Mucosa of gallbladder (tissue), 1 donor: ENCODE data around the gene CKB. TPM values are rescaled to one million over a fixed set of nuclear protein-coding genes. Genes with fewer than 3 reads are reported as not detected.

Experiments used
- DNase-seq: peaks from one replicate; pipeline ENCODE4 v3.0.0-alpha.2; 2020; ENCODE audit warnings: low spot score
- total RNA-seq: library from RNA; stranded (reverse); gene quantifications from one replicate; pipeline ENCODE4 v1.2.1, GENCODE V29; 2021
- donor health status: DM: no; HTN: no; CAD: no.

Gene CKB
- total RNA-seq, 1 donor from 2014 or later: 424 TPM

DNA sequence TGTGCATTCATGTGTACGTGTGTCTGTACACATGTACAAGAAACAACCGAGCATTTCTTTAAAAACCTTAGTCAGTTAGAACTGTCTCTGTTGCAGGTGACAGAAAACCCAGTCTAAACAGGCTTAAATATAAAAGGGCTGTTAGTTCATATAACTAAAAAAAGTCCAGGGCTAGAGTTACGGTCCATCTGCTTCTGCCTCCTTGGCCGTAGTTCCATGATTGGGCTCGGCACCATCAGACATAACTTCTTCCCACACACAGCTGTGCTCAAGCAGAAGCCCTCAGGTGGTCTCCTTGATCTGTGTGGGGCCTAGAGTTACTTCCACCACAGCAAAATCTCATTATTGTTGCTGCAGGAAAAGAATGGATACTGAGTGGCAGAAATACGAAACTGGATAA lies 34.6 kb downstream of the CKB start:
- DNase-seq: no peak

GRCh38 chr14:103485504-103485903 lies 37.1 kb downstream of the CKB start:
- no peak for DNase-seq

DNA sequence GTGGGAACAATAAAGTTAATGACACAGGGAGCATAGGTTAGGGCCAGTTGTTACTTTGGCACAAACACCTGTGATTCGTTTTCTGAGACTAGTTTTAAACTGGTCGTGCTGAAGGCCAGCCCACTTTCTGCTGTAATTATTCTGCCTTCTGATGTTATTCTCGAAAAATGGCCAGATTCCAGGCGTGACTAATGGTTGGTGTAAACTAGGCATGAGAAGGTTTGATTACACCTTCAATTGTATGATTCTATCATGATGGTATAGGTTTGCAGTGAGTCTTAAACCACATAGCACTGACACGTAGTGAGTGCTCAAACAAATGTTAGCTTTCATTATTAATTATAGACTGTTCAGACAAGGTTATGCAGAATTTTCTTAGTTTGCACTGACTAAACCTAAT lies 39.0 kb downstream of the CKB start:
- no peak for DNase-seq

DNA sequence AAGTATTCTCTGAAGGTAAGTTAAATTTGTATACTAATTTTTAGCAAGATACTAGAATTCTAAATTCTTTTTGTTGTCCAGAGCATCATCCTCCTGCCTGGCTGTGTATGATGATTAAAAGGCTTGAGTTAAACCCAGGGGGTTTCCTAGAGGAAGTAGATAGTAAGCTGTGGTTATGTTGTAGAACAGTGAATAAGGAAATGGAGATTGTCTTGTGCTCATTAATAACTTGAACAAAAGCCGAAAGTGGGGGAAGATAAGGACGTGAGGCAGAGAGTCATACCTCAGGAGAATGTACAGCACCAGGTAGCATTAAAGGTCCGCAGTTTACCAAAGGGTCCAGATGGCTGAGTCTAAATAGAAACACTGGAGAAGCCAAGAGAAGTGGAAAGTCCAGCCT lies 42.0 kb downstream of the CKB start:
- DNase-seq: no peak

- DNase-seq: no peak
Observed at GRCh38 chr14:103476631-103477030, 46.0 kb downstream of the CKB start.

- no peak for DNase-seq
Observed at GRCh38 chr14:103476065-103476464, 46.6 kb downstream of the CKB start.

GRCh38 chr14:103474893-103475292 lies 47.7 kb downstream of the CKB start:
- DNase-seq: no peak

DNA sequence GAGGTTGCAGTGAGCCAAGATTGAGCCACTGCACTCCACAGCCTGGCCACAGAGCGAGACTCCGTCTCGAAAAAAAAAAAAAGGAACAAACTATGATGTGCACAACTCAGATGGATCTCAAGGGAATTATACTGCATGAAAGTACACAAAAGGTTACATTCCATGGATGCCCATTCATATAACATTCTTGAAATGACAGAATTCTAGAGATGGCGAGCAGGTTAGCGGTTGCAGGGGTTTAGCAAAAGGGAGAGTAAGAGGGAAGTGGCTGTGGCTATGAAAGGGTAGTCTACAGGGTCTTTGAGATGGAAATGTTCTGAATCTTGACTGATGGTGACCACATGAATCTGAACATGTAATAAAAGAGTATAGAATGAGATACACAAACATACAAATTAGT lies 49.7 kb downstream of the CKB start:
- DNase-seq: no peak

Other genes starting within 250 kb of the CKB start
- gene EIF5, start 188.6 kb downstream of the CKB start, total RNA-seq: 265 TPM
- 72.3 TPM for gene MARK3, start 137.4 kb downstream of the CKB start, total RNA-seq
- gene TRMT61A, start 6.4 kb upstream of the CKB start, total RNA-seq: 13.5 TPM
- gene BAG5, start 39.8 kb upstream of the CKB start, total RNA-seq: 24.2 TPM
- 33.7 TPM for gene COA8, start 40.1 kb upstream of the CKB start, total RNA-seq
- 171 TPM for gene KLC1, start 106.4 kb upstream of the CKB start, total RNA-seq
- gene XRCC3, start 192.6 kb upstream of the CKB start, total RNA-seq: 8.5 TPM
- 94.0 TPM for gene ZFYVE21, start 193.0 kb upstream of the CKB start, total RNA-seq